Neuronal stem cell (in vitro differentiated cells): ENCODE data around the gene UQCC3.
"Not testable (repeated sequence)": the region's sequence is repeated elsewhere in the genome, so short reads cannot be mapped to it uniquely, and the experiment has no call there.

Experiments
- DNase-seq: peaks from one replicate; pipeline ENCODE4 v3.0.0-alpha.2; 2013; ENCODE audit warnings: low spot score
- H2AFZ ChIP-seq: one replicate; pipeline ENCODE4 v1.6.1; 2013; ENCODE audit warnings: mild to moderate bottlenecking, low read length, inconsistent platforms
- H2AK5ac ChIP-seq: 2 replicates; pipeline ENCODE4 v1.6.1; 2013; ENCODE audit warnings: low read depth, mild to moderate bottlenecking, inconsistent platforms, low read length, moderate library complexity, mixed read lengths
- H2BK120ac ChIP-seq: 2 replicates; pipeline ENCODE4 v1.6.1; 2013; ENCODE audit warnings: low read depth, mild to moderate bottlenecking, inconsistent platforms, low read length, moderate library complexity, mixed read lengths
- H2BK12ac ChIP-seq: one replicate; pipeline ENCODE4 v1.6.1; 2013; ENCODE audit warnings: low read length, inconsistent platforms
- H2BK15ac ChIP-seq: 2 replicates; pipeline ENCODE4 v1.6.1; 2013; ENCODE audit warnings: mild to moderate bottlenecking, low read length, inconsistent platforms, mixed read lengths
- H2BK5ac ChIP-seq: one replicate; pipeline ENCODE4 v1.6.1; 2013; ENCODE audit warnings: inconsistent platforms, mild to moderate bottlenecking, low read length, moderate library complexity
- H3K14ac ChIP-seq: one replicate; pipeline ENCODE4 v1.6.1; 2013; ENCODE audit warnings: low read length, inconsistent platforms
- H3K18ac ChIP-seq: 2 replicates; pipeline ENCODE4 v1.6.1; 2013; ENCODE audit warnings: low read length, inconsistent platforms
- H3K23ac ChIP-seq: 2 replicates; pipeline ENCODE4 v1.6.1; 2013; ENCODE audit warnings: low read depth, mild to moderate bottlenecking, mixed read lengths, low read length, inconsistent platforms; ENCODE audit not compliant: poor library complexity
- H3K27ac ChIP-seq: replicated peaks from 3 replicates; pipeline ENCODE4 v1.5.1; 2013; ENCODE audit warnings: low read length, inconsistent platforms
- H3K27me3 ChIP-seq, 3 experiments: 2 replicates each; pipeline ENCODE4 v1.6.1; 2013; ENCODE audit warnings: low read length in 3 of 3, mild to moderate bottlenecking in 2 of 3, inconsistent platforms in 1 of 3, low read depth in 1 of 3, mixed read lengths in 1 of 3, moderate library complexity in 1 of 3; ENCODE audit not compliant: control insufficient read depth in 3 of 3, insufficient read depth in 3 of 3
- H3K36me3 ChIP-seq, 2 donors: replicated peaks in 1 of 2; 2 replicates each; pipeline ENCODE4 v1.6.1; 2013; ENCODE audit warnings: low read length in 2 of 2; ENCODE audit not compliant: control insufficient read depth in 2 of 2, insufficient read depth in 2 of 2
- H3K4ac ChIP-seq: 2 replicates; pipeline ENCODE4 v1.6.1; 2013; ENCODE audit warnings: inconsistent platforms, mild to moderate bottlenecking, low read length, moderate library complexity
- H3K4me1 ChIP-seq, 2 donors: 1 replicate in 1 of 2; 2 replicates in 1 of 2; pipeline ENCODE4 v1.6.1; 2013; ENCODE audit warnings: low read length in 2 of 2, low read depth in 1 of 2; ENCODE audit not compliant: control insufficient read depth in 2 of 2, insufficient read depth in 1 of 2
- H3K4me2 ChIP-seq: one replicate; pipeline ENCODE4 v1.6.1; 2013; ENCODE audit warnings: mild to moderate bottlenecking, low read length, inconsistent platforms; ENCODE audit not compliant: insufficient read depth, poor library complexity, severe bottlenecking
- H3K4me3 ChIP-seq, 2 donors: 2 replicates each; pipeline ENCODE4 v1.5.1; 2013; ENCODE audit warnings: low read length in 2 of 2, mild to moderate bottlenecking in 2 of 2, inconsistent platforms in 1 of 2, moderate library complexity in 1 of 2
- H3K79me1 ChIP-seq: one replicate; pipeline ENCODE4 v1.6.1; 2013; ENCODE audit warnings: low read depth, mild to moderate bottlenecking, inconsistent platforms, low read length, moderate library complexity
- H3K9ac ChIP-seq: one replicate; pipeline ENCODE4 v1.6.1; 2013; ENCODE audit warnings: mild to moderate bottlenecking, low read depth, low read length, inconsistent platforms; ENCODE audit not compliant: poor library complexity
- H3K9me3 ChIP-seq, 2 donors: replicated peaks in 1 of 2; 2 replicates each; pipeline versions ENCODE3 to v1.6.1; 2013; ENCODE audit warnings: low read length in 2 of 2, mild to moderate bottlenecking in 2 of 2, inconsistent platforms in 1 of 2, low read depth in 1 of 2, mixed read lengths in 1 of 2, moderate library complexity in 1 of 2; ENCODE audit not compliant: control insufficient read depth in 2 of 2, insufficient read depth in 1 of 2
- H4K8ac ChIP-seq: one replicate; pipeline ENCODE4 v1.6.1; 2013; ENCODE audit warnings: low read depth, mild to moderate bottlenecking, inconsistent platforms, low read length, moderate library complexity
- H4K91ac ChIP-seq: one replicate; pipeline ENCODE4 v1.6.1; 2013; ENCODE audit warnings: low read length, low read depth, mild to moderate bottlenecking, inconsistent platforms; ENCODE audit not compliant: poor library complexity
- WGBS, 2 donors: extraction: QIAGEN DNeasy Blood & Tissue Kit; methylation state at CpG; one replicate each; pipeline ENCODE4 v1.1.7; 2013; ENCODE audit warnings: missing lambda C conversion rate in 2 of 2, mixed read lengths in 1 of 2; ENCODE audit not compliant: insufficient read length in 2 of 2, insufficient replicate concordance in 1 of 2; ENCODE audit errors: extremely low coverage in 2 of 2; 5-methylcytosine and 5-hydroxymethylcytosine counted together

The UQCC3 gene

GRCh38 chr11:62693624-62694023 is 22.2 kb downstream of the UQCC3 start:
- not testable (repeated sequence) for H3K27me3 ChIP-seq, H4K8ac ChIP-seq, H2BK120ac ChIP-seq, H3K27ac ChIP-seq, H3K14ac ChIP-seq, H3K4ac ChIP-seq, H3K9me3 ChIP-seq, H2AFZ ChIP-seq, H2BK15ac ChIP-seq, H3K9ac ChIP-seq, H3K79me1 ChIP-seq, H2BK5ac ChIP-seq, H3K18ac ChIP-seq, H2BK12ac ChIP-seq, H3K4me3 ChIP-seq, H3K4me1 ChIP-seq, DNase-seq, H3K23ac ChIP-seq, H4K91ac ChIP-seq, H3K4me2 ChIP-seq, H2AK5ac ChIP-seq
- peaks cover 31 to 72% of the 10 kb centered on the region in 2 donors for H3K36me3 ChIP-seq
- WGBS, 2 donors, result no CpG with 5 or more reads among the region's 4 CpGs

- Histone ChIP-seq H3K23ac (no peak overlapping the region), H4K91ac (no peak overlapping the region), H2AFZ (no peak overlapping the region), H4K8ac (no peak overlapping the region), H2BK5ac (no peak overlapping the region), H3K4me3 (no peak overlapping the region), H3K4ac (no peak overlapping the region), H3K18ac (no peak overlapping the region), H3K14ac (no peak overlapping the region), H3K9ac (no peak overlapping the region), H3K4me1 (no peaks in the 10 kb centered on the region), H3K27me3 (no peaks in the 10 kb centered on the region), H3K27ac (no peak overlapping the region), H3K9me3 (no peaks in the 10 kb centered on the region), H2BK15ac (no peak overlapping the region), H3K36me3 (peaks cover 31 to 70% of the 10 kb centered on the region in 2 donors), H3K79me1 (no peaks in the 10 kb centered on the region), H2AK5ac (no peak overlapping the region), H3K4me2 (no peak overlapping the region), H2BK12ac (no peak overlapping the region), H2BK120ac (no peak overlapping the region)
- DNase-seq, result peak; percentile 77
- no CpG with 5 or more reads among the region's 14 CpGs for WGBS, 2 donors
Observed at GRCh38 chr11:62694455-62695167, 23.1 kb downstream of the UQCC3 start.

GRCh38 chr11:62702246-62702645 is 30.8 kb downstream of the UQCC3 start:
- Histone ChIP-seq H3K27ac (no peak overlapping the region), H2BK5ac (no peak overlapping the region), H2BK15ac (no peak overlapping the region), H3K36me3 (peaks cover 7 to 58% of the 10 kb centered on the region in 2 donors), H2BK12ac (no peak overlapping the region), H4K91ac (no peak overlapping the region), H3K79me1 (no peaks in the 10 kb centered on the region), H2AFZ (no peak overlapping the region), H3K4me2 (no peak overlapping the region), H3K18ac (no peak overlapping the region), H3K27me3 (no peaks in the 10 kb centered on the region), H2BK120ac (no peak overlapping the region), H3K14ac (no peak overlapping the region), H3K9me3 (no peaks in the 10 kb centered on the region), H3K23ac (no peak overlapping the region), H3K9ac (no peak overlapping the region), H3K4me3 (no peak overlapping the region), H3K4ac (no peak overlapping the region), H4K8ac (no peak overlapping the region), H2AK5ac (no peak overlapping the region), H3K4me1 (peaks cover 13 to 16% of the 10 kb centered on the region in 2 donors)
- no CpG with 5 or more reads among the region's 11 CpGs for WGBS, 2 donors
- no peak for DNase-seq

GRCh38 chr11:62703921-62704320 is 32.4 kb downstream of the UQCC3 start:
- H3K4me2 ChIP-seq, H3K14ac ChIP-seq, H3K23ac ChIP-seq, H2BK5ac ChIP-seq, H4K8ac ChIP-seq, H3K9ac ChIP-seq, H2BK12ac ChIP-seq, H3K27me3 ChIP-seq, H2BK120ac ChIP-seq, H2AK5ac ChIP-seq, DNase-seq, H3K79me1 ChIP-seq, H3K4ac ChIP-seq, H2BK15ac ChIP-seq, H2AFZ ChIP-seq, H3K18ac ChIP-seq, H4K91ac ChIP-seq, H3K4me3 ChIP-seq, H3K9me3 ChIP-seq, H3K27ac ChIP-seq: not testable (repeated sequence)
- no CpG with 5 or more reads among the region's 4 CpGs for WGBS, 2 donors
- H3K36me3 ChIP-seq, result peaks cover 8 to 62% of the 10 kb centered on the region in 2 donors
- H3K4me1 ChIP-seq, result peaks cover 22 to 23% of the 10 kb centered on the region in 2 donors
